GM12875 (cell line): ENCODE data around the gene SENP8.

Experiments used
- H3K4me3 ChIP-seq: one replicate; pipeline ENCODE4 v1.5.1; 2011; ENCODE audit warnings: low read depth, low read length, control low read depth
- CTCF ChIP-seq: IDR thresholded peaks from 2 replicates; pipeline ENCODE4 v1.5.1; 2011; ENCODE audit warnings: low read depth, mild to moderate bottlenecking, control low read depth, inconsistent platforms, low read length, moderate library complexity, borderline replicate concordance; ENCODE audit not compliant: insufficient read depth

SENP8 gene

DNA sequence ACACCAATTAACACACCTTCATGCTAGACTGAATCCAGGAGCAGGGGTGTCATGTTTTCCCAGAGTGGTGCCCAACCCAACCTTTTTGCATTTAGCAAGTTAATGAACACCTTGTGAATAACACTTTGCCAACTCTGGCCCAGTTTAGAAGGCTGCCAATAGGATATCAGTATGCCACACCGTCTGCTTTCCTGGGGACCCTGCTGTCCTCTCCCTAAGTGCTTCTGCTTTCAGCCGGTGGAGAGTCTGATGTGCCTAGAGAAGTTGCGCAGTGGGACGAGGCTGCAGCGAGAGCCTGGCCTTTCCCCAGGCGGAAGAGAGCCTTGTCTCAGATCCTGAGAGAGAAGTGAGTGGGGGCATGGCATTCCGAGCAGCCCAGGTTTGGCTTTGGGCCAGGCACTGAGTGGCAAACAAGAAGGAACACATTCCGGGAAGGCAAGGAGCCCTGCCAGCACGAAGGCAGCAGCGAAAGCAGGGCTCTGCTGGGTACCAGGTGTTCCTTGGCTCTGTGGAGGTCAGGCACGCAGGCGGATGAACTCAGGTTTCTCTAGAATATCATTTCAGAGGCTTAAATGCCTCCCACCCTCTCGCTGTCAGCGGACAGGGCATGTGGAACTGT is 36.9 kb downstream of the SENP8 start:
- TF ChIP-seq CTCF: no peak
- H3K4me3 ChIP-seq: no peak overlapping the region

DNA sequence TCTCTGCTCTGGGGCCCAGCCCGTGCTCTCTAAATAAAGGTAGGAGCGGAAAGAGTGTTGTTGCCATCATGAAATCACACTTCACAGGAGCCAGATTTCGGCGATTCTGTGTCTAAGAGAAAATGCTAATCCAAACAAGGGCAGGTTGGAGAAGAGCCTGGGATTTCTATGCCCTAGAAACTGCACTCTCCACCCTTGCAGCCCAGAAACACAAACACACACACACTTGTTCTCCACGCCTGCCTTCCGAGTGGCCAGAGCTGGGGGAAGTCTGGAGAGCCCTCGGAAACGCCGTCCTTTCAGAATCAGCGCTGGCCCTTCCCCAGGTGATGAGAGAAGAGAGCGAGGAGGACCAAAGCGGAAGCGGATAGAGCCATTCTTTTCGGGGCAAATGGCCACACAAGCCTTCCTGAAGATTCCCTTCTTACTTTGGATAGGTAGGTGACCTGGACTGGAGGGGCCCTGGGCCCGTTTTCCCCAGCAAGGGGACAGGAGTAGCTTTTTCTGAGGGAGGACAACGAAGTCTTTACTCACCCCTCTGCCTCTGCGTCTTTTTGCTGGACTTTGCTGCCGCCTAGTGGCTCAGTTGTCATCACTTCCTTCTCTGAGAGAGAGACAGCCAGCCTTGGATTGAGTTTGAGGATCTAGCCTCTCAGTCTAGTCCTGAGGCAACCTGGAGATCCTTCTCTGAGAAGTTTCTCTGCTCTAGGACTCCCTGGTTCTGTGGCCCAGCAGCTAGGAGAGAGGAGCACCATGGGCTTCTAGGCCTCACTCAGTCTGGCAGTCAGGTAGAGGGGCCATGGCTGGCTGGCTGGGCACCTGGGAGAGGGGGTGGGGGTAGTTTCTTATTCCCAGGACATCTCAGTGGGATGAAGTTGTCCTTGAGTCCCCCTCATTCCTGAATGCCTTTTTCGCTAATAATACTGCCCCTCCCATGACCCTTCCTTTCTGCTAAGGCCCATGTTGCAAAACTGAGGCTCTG is 37.7 kb downstream of the SENP8 start:
- peak overlapping the region; percentile 55 for H3K4me3 ChIP-seq
- peak; percentile 88 for TF ChIP-seq CTCF

DNA sequence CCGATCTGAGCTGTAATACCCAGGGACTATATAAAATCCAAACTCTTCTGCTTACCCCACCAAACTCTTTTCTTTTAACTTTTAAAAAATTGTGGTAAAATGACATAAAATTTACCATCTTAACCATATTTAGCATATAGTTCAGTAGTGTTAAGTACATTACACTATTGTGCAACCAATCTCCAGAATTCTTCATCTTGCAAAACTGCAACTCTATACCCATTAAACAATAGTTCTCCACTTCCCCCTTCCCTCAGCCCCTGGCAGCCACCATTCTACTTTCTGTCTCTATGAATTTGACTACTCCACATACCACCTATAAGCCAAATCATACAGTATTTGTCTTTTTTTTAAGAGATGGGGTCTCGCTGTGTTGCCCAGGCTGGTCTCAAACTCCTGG is 38.7 kb downstream of the SENP8 start:
- no peak for TF ChIP-seq CTCF
- no peak overlapping the region for H3K4me3 ChIP-seq

DNA sequence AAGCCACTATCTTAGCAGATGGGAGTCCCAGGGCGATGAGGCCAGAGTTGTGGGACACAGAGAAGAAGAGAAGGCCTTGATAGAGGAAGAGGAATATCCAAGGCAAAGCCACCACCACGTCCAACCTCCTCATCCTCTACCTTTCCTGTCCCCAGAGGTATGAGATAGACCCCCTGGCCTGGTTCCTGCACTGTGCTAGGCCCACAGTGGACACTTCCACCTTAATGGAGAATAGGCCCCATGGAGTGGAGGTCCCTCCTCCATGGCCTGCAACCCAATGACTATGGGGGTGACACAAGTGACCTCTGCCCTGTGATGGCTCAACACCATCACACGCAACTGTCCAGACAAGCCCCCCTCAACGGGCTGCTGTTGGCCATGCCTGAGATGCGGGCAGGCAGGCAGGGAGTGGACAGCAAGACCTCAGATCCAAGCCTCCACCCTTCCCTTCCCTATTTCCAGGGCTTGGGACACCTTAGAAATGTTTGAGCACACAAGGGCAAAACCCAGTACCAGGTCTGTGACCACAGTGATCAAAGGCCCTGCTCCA is 42.6 kb downstream of the SENP8 start:
- no peak overlapping the region for H3K4me3 ChIP-seq
- no peak for TF ChIP-seq CTCF

DNA sequence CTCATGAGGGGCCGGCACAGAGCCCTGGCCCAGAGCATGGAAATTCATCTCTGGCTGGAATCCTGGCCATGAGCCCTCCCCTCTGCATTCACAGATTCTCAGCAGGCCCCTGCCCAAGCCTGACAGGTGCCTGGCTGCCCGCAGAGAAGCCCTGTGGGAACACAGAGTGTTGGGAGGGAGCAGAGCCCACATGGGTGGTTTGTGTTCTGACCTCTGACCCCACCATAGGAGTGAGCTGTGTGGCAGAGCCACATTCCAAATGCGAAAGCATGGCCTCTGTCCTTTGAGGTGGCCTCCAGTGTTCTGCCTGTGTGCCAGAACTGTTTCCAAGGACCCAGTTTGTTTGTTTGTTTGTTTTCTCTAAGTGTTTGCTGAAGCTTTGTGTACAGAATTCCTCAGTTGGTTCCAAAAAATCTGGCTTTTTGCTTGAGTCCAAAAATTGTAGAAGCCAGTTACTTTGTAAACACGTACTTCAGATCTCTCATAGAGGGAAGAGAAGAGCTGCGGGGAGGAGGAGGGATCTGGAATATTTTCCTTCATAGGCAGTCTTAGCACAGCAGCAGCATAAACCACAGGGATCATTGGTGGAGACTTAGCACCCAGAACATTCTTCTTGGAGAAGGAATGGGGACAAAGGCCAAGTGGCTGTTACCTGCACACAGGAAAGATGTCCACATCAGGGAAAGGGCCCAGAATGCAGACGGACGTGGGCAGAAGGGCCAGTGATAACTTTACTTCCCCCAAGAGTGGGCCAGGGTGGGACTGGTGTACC is 43.3 kb downstream of the SENP8 start:
- H3K4me3 ChIP-seq: no peak overlapping the region
- no peak for TF ChIP-seq CTCF

DNA sequence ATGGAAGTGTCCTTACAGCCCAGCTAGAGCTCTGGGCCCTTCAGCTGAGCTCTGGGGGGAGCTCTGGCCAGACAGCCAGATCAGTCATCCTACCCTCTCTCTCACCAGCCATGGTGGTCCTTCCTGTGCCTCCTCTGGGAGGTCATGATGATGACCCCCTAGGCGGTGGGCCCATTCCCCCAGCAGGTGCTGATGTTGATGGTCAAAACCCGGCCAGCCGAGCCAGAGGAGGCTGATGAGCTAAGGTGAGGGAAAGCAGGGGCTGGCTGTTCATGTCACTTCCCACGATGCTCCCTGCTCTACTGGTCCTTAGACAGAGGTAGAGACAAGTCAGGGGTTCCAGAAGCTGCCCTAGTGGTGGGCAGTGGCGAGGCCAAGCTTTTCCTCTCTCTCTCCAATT is 44.4 kb downstream of the SENP8 start:
- no peak overlapping the region for H3K4me3 ChIP-seq
- no peak for TF ChIP-seq CTCF
